Measurements from ENCODE around the gene HABP4.

DNA sequence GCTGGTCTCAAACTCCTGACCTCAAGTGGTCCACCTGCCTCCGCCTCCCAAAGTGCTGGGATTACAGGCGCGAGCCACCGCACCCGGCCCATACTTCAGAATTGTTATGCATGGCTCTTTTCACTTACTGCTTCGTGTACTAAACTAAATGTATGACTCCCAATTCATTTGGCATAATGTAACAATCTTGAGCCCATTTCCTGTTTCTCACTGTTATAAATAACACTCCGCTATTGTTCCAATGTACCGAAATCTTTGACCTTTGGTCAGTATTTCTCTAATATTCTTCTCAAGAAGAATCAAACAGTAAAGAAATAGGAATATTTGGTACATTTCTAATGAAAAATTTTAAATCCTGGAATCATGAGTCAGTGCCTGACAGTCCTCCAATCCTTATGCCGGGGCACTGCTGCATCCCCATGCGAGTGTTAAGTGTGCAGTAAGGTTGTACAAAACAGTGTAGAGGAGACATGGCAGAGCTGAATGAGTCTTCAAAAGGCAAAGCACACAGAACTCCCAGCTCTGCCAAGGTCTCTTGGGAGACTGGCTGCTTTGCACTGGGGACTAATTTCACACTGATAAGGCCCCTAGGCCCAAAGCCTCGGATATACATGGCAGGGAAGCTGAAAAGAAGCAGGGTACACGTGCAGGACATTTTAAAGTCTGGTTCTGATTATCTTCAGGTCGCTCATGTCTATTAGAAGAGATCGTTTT lies 58.4 kb downstream of the HABP4 start:
- TF ChIP-seq, protein P1, sequence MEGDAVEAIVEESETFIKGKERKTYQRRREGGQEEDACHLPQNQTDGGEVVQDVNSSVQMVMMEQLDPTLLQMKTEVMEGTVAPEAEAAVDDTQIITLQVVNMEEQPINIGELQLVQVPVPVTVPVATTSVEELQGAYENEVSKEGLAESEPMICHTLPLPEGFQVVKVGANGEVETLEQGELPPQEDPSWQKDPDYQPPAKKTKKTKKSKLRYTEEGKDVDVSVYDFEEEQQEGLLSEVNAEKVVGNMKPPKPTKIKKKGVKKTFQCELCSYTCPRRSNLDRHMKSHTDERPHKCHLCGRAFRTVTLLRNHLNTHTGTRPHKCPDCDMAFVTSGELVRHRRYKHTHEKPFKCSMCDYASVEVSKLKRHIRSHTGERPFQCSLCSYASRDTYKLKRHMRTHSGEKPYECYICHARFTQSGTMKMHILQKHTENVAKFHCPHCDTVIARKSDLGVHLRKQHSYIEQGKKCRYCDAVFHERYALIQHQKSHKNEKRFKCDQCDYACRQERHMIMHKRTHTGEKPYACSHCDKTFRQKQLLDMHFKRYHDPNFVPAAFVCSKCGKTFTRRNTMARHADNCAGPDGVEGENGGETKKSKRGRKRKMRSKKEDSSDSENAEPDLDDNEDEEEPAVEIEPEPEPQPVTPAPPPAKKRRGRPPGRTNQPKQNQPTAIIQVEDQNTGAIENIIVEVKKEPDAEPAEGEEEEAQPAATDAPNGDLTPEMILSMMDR (IDR thresholded peaks at IDR 0.05; ENCODE audit: low read length): no peak
- no peak for TF ChIP-seq EZH2 (IDR thresholded peaks at IDR 0.05; ENCODE audit: borderline replicate concordance, low read length)
